Activated T-cell treated with anti-CD3 and anti-CD28 coated beads, Interleukin-2, amount 50 U/mL, for 24 hours (primary cell): Measurements from ENCODE around the gene ARHGAP22.

Experiments used
- DNase-seq: peaks from one replicate; pipeline ENCODE4 v3.0.0-alpha.2; 2020
- H3K27ac Mint-ChIP-seq: 2 replicates; pipeline ENCODE4 v1.8.0; 2020; ENCODE audit warnings: mild to moderate bottlenecking, mixed read lengths
- H3K27me3 Mint-ChIP-seq: 2 replicates; pipeline ENCODE4 v1.8.0; 2020; ENCODE audit warnings: mixed read lengths
- H3K36me3 Mint-ChIP-seq: 2 replicates; pipeline ENCODE4 v1.8.0; 2020; ENCODE audit warnings: low read depth, mixed read lengths
- H3K4me1 Mint-ChIP-seq: 2 replicates; pipeline ENCODE4 v1.8.0; 2020; ENCODE audit warnings: low read depth, mixed read lengths
- H3K4me3 Mint-ChIP-seq: 2 replicates; pipeline ENCODE4 v1.8.0; 2020; ENCODE audit warnings: mild to moderate bottlenecking, moderate library complexity, mixed read lengths
- H3K9me3 Mint-ChIP-seq: 2 replicates; pipeline ENCODE4 v1.8.0; 2020; ENCODE audit warnings: mixed read lengths

ARHGAP22 gene

DNA sequence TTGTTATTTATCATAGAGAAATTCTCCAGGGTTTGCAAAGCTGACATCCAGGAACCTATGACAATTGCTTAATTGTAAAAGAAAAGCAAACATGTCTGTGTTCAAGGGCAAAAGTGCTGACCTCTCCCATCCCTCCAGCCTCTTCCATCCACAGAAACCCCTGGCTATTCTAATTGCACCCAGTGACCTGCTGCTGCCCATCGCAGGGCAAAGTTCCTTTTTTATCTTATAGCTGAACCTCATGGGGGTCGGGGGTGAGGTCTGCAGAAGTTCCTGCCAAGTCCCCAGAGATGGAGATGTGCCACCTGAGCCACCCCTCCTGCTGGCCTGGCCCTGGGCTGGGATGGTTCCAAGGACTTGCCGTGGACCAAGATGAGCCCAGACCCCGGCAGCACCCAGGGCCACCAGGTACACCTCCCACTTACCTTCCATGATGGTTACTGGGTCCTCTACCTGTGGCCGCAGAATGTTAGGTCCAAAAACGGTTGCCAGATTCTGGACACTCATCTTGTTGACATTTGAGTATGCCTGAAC, 151.9 kb downstream of the ARHGAP22 start:
- no peak overlapping the region for H3K27ac Mint-ChIP-seq

DNA sequence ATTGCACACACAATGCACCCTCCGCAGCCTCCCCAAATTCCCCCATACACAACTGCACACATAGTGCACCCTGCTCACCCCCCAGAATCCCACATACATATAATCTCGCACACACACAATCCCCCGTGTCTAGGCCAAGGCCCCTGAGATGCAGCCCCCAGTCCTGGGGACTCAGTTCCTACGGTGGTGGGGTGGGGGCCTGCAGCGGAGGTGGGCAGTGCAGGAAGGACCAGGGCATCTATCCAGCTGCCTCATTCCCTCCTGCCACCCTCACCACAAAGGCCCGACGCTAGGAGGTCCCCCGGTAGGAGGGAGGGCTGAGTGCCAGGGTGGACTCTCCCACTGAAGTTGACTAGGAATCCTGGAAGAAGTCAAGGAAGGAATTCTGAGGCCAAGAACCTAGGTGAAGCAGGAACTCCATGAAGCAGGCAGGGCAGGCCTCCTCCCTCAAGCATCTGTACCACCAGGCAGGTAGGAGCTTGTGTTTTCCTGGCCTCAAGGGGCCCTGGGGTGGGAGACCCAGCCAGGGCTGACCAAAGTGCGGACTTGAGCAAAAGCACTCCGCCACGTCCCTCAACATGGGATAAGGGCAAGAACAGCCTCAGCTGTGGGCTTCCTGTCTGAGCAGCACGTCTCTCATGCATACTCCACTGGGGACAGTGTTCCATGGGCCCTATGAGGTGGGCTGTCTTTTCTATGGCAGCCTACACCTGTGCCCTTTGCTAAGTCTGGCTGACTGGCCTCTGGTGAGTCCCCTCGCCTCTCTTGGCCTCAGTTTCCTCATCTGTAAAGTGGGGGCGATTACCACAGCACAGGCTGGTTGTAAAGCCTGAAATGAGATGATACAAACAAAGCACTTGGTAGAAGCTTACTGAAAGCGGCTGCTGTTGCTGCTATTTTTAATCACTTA, 152.6 kb downstream of the ARHGAP22 start:
- DNase-seq: peak; percentile 20
- H3K4me3 Mint-ChIP-seq: no peak overlapping the region
- no peaks in the 10 kb centered on the region for H3K36me3 Mint-ChIP-seq
- no peaks in the 10 kb centered on the region for H3K4me1 Mint-ChIP-seq
- H3K27ac Mint-ChIP-seq: no peak overlapping the region
- H3K9me3 Mint-ChIP-seq: no peaks in the 10 kb centered on the region
- H3K27me3 Mint-ChIP-seq: peaks cover 5% of the 10 kb centered on the region

More for the DNA sequence above, 151.9 kb downstream of the ARHGAP22 start:
- no peaks in the 10 kb centered on the region for H3K36me3 Mint-ChIP-seq
- no peaks in the 10 kb centered on the region for H3K9me3 Mint-ChIP-seq
- H3K4me3 Mint-ChIP-seq: no peak overlapping the region
- DNase-seq: no peak
- H3K27me3 Mint-ChIP-seq: peaks cover 7% of the 10 kb centered on the region
- H3K4me1 Mint-ChIP-seq: no peaks in the 10 kb centered on the region

DNA sequence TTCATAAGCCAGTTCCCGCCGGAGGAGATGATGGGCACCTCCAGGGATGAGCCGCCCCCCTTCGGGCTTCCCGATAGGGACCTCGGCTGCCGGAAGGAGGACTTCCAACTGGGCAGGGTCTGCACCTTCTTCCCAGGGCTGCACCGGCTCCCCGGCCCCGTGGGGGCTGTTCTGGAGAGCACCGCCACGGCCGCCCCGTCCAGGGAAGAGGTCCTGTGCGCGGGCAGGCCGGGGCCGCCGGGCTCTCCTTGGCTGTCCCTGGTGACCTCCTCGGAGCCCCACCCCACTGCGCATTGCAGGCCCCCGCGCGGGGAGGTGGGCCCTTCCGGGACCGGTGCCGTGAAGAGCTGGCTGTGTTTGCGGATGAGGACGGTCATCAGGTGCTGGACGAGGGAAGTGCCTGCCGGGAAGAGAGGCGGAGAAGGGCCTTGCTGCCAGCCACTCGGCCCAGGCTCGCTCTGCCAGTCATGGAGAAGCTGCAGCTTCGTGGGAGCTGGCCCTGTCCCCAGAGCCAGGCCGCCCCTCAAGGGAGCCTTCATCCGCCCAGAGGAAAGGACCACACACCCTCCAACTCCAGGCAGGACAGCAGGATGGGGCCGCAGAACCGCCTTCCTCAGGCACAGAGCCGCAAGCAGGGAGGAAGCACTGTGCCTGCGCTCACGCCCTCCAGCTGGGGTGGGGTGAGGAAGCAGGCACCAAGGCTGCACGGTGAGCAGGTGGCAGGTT, 154.0 kb downstream of the ARHGAP22 start:
- DNase-seq: no peak
- H3K9me3 Mint-ChIP-seq: no peaks in the 10 kb centered on the region
- no peaks in the 10 kb centered on the region for H3K4me1 Mint-ChIP-seq
- no peaks in the 10 kb centered on the region for H3K36me3 Mint-ChIP-seq
- H3K27ac Mint-ChIP-seq: no peak overlapping the region
- peaks cover 2% of the 10 kb centered on the region for H3K27me3 Mint-ChIP-seq
- no peak overlapping the region for H3K4me3 Mint-ChIP-seq

DNA sequence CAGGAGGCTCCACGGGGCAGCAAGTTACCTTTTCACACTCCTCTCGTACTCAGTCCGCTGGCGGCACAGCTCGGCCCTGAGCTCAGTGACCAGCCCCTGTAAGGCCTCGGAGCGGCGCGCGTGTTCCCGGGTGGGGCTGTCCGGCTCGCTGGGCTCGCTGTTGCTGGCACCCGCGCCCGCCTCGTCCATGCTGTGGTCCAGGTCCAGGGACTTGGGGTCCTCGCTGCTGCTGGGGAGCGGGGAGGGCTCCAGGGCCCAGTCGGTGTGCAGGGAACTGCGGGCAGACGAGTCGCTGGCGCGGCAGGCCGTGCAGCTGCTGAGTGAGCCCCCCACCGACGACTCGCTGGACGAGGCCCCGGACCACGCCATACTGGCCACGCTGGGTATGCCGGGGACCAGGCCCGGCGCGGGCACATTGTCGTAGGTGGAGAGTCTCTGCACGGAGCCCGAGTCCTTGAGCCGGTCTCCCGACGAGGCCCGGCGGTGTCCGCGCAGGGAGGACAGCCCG, 154.6 kb downstream of the ARHGAP22 start:
- no peak for DNase-seq
- Mint-ChIP-seq H3K27me3 (peaks cover 2% of the 10 kb centered on the region), H3K36me3 (no peaks in the 10 kb centered on the region), H3K4me1 (no peaks in the 10 kb centered on the region), H3K4me3 (no peak overlapping the region), H3K9me3 (no peaks in the 10 kb centered on the region), H3K27ac (no peak overlapping the region)

DNA sequence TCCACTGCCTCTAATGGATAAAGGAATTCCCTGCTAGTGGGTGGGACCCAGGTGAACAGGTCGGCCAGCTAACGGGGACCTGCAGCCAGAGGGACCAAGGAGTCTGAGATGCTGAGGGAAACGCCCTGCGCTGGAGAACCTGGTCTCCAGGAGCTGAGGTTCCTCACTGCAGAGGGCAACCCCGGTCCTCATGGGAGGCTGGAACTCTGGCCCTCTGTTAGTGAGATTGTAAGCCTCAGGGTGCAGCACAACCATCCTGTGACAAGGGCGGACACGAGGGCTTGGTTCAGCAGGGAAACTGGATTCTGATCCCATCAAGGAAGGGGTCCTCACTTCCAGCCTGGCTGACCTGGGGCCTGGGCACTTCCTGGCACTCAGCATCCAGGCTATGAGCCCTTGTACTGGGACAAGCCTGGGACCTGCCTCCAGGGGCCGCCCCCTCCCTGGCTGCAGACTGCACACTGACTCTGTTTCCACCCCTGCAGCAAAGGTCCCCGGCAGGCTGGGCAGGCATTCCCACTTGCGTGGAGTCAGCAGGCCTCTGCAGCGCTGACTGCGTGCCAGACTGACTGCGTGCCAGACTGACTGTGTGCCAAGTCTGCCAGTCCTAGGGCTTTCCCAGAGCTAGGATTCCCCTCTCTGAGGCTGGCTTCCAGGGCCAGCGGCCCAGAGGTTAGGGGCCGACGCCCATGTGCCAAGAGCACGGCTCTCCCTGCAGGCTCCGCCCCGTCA, 155.2 kb downstream of the ARHGAP22 start:
- no peaks in the 10 kb centered on the region for H3K9me3 Mint-ChIP-seq
- H3K4me1 Mint-ChIP-seq: no peaks in the 10 kb centered on the region
- no peak overlapping the region for H3K27ac Mint-ChIP-seq
- H3K27me3 Mint-ChIP-seq: peaks cover 2% of the 10 kb centered on the region
- no peaks in the 10 kb centered on the region for H3K36me3 Mint-ChIP-seq
- peak; percentile 20 for DNase-seq
- no peak overlapping the region for H3K4me3 Mint-ChIP-seq

DNA sequence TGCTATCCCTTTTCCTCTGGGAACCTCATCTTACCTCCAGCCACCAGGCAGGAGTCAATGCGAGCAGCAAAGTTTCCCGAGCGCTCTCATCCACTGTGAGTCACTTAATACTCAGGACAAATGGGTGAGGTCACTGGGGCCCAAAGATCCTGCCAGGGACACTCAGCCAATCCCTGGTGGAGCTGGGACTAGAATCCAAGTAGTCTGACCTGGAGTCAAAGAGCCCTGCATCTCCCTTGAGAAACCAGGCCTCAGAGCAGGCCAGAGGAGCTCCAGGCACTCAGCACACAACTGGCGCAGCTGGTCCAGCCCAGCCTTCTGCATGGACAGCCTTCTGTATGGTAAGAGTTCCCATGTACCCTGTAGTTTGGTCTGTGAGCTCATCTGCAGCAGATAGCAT, 156.1 kb downstream of the ARHGAP22 start:
- H3K4me3 Mint-ChIP-seq: no peak overlapping the region
- no peaks in the 10 kb centered on the region for H3K36me3 Mint-ChIP-seq
- no peaks in the 10 kb centered on the region for H3K9me3 Mint-ChIP-seq
- no peaks in the 10 kb centered on the region for H3K4me1 Mint-ChIP-seq
- no peak overlapping the region for H3K27ac Mint-ChIP-seq
- no peak for DNase-seq
- H3K27me3 Mint-ChIP-seq: peaks cover 2% of the 10 kb centered on the region

DNA sequence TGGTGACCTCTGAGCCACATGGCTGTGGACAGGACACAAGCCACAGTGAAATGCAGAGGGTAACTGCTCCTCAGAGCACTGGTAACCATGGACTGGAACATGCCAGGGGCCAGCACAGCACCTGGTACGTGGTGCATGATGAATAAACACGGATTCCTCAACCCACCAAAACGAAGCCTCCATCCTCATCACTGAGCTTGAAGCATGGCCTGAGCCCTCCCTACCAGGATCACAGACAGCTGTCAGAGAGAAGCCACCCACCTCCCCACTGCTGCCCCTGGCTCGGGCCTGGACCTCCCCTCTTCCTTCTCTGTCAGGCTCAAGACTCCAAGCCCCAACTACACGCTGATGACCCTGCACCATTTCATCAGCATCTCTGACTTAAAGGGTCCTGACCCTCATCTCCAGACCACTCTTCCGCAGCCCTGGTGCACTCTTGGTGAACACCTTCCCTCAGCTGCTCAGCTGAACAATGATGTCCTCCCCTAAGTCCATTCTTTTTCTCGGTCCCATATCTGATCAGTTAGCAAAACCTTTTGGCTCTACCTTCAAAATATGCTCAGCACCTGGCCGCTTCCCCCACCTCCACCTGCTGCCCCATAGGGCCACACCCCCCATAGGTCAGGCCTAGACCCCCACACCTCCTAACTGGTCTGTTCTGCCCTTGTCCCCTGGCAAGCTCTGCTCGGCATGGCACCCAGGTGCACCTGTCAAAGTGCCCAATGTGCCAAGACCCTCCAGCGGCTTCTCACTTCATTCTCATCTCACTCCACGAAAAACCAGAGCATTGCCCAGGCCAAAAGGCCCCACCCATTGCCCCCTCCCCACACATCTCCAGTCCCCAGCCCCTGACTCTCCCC, 157.3 kb downstream of the ARHGAP22 start:
- Mint-ChIP-seq H3K4me1 (no peaks in the 10 kb centered on the region), H3K9me3 (no peaks in the 10 kb centered on the region), H3K27me3 (peaks cover 2% of the 10 kb centered on the region), H3K4me3 (no peak overlapping the region), H3K36me3 (no peaks in the 10 kb centered on the region), H3K27ac (no peak overlapping the region)
- no peak for DNase-seq

DNA sequence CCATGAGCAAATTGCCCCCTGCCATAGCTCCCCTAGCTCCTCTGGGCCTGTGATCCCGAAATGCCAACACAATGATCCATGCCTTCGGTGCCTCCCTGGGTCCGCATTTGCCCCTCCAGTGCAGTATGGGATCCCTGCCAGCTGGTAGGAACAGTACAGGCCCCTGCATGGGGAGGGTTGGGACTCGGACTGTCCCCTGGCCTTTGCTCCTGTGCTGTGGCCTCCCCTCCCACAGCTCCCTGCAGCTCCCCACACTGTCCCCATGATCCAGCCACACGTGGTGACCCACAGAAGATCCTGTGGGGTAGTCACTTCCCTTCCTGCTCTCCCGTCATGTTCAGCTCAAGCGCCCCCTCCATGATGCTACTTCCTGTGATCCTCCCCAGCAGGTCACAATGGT, 158.1 kb downstream of the ARHGAP22 start:
- H3K4me1 Mint-ChIP-seq: no peaks in the 10 kb centered on the region
- no peak overlapping the region for H3K4me3 Mint-ChIP-seq
- H3K36me3 Mint-ChIP-seq: no peaks in the 10 kb centered on the region
- no peaks in the 10 kb centered on the region for H3K9me3 Mint-ChIP-seq
- no peak for DNase-seq
- peaks cover 2% of the 10 kb centered on the region for H3K27me3 Mint-ChIP-seq
- H3K27ac Mint-ChIP-seq: no peak overlapping the region

DNA sequence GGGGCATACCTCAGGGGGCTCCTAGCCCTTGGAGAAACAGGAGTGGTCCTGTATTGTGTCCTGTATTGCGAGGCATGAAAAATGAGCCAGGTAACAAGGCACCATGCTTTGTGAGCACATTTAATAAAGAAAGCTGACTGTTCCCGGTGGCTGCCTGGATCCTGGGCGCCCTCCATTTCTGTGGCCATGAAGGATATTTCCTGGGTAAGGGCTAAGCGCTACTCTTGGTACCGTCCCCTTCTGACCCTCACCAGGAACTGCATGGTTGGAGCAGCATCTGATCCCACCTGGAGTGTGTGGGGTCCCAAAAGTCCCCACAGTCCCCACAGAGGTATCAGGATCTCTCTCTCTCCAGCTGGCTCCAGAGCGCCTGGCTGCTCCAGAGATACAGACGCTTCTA, 158.9 kb downstream of the ARHGAP22 start:
- no peaks in the 10 kb centered on the region for H3K36me3 Mint-ChIP-seq
- no peaks in the 10 kb centered on the region for H3K4me1 Mint-ChIP-seq
- DNase-seq: no peak
- peaks cover 2% of the 10 kb centered on the region for H3K27me3 Mint-ChIP-seq
- H3K4me3 Mint-ChIP-seq: no peak overlapping the region
- no peak overlapping the region for H3K27ac Mint-ChIP-seq
- no peaks in the 10 kb centered on the region for H3K9me3 Mint-ChIP-seq

DNA sequence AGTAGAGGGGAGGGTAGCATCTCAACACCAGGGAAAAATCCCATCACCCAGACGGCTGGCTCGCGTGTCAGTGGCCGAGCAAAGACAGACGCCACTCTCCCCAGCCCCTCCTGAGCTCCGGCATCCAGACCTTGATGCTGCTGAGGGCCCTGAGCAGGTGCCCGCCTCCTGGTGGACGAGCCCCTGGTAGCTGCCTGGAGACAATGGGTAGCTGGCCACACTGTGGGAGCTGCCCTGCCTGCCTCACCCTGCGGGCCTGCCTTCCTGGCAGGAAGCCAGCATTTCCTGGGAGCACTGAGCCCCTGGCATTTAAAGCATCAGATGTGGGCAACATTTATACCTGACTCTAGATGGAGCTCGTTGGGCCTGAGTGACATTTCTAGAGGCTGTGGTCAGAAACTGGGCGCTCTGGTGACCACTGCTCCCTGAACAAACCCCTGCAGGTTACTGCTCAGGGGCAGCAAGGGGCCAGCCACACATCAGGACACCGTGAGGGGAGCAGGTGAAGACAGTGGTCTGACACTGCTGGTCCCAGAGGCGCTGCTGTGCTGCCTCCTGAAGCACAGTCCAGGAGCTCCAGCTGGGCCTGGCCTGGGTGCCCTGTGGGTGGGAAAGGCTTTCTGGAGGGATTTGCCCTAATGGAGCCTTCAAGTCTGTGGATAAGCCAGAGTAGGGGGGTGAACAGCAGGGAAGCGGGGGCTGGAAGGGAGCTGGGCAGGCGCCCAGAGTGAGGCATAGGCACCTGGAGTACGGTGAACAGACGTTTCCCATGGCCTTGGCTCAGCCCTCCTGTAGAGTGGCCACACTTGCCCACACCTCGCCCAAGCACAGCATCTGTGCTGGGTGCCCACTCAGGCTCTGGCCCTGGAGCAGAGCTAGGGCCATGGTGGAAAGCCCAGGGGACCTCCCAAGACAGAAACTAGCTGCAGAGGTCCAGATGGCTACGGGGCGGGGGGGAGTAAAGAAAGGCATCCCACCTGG, 159.7 kb downstream of the ARHGAP22 start:
- no peak overlapping the region for H3K4me3 Mint-ChIP-seq
- H3K27me3 Mint-ChIP-seq: peaks cover 2% of the 10 kb centered on the region
- H3K9me3 Mint-ChIP-seq: no peaks in the 10 kb centered on the region
- no peak overlapping the region for H3K27ac Mint-ChIP-seq
- H3K4me1 Mint-ChIP-seq: no peaks in the 10 kb centered on the region
- no peaks in the 10 kb centered on the region for H3K36me3 Mint-ChIP-seq
- DNase-seq: peak; percentile 19

DNA sequence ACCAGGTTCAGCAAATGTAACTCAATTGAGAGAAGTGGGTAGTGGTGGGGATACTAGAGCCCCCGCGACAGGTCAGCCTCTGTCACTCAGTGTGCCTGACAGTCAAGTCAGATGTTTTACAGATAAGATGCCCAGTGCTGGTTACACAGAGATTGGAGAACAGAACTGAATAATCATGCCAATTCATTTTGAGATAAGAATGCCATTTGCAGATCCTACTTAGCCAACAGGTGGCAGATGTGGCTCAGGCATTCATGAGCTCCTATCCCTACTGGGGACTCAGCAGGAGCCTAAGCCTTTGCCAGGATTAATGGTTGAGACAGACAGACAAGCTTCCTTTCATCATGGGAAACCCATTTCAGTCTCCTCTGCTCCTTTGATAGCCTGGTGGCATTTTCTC, 160.6 kb downstream of the ARHGAP22 start:
- Mint-ChIP-seq H3K36me3 (no peaks in the 10 kb centered on the region), H3K4me1 (no peaks in the 10 kb centered on the region), H3K27me3 (peaks cover 2% of the 10 kb centered on the region), H3K27ac (no peak overlapping the region), H3K4me3 (no peak overlapping the region), H3K9me3 (no peaks in the 10 kb centered on the region)
- DNase-seq: peak; percentile 21

DNA sequence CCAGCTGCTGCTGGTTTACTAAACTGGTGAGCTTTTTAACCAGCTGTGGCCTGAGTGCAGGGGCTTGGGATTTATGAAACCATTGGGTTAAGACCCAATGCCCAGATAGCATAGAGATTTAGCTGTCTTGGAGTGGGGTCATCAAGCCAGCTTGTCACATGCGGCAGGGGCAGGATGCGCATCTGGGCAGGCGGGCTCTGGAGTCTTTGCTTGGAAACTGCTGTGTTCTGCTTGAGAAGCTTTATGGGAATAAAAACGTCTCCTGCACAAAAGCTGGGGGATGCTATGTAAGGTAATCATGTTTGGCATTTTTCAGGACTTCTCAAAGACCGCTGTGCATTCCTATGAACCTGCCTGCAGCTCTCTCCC, 162.1 kb downstream of the ARHGAP22 start:
- no peaks in the 10 kb centered on the region for H3K27me3 Mint-ChIP-seq
- no peak overlapping the region for H3K4me3 Mint-ChIP-seq
- H3K36me3 Mint-ChIP-seq: peaks cover 5% of the 10 kb centered on the region
- H3K4me1 Mint-ChIP-seq: no peaks in the 10 kb centered on the region
- no peak for DNase-seq
- H3K9me3 Mint-ChIP-seq: no peaks in the 10 kb centered on the region
- H3K27ac Mint-ChIP-seq: no peak overlapping the region
